Measurements from ENCODE around the gene TP53INP2.
A peak's percentile ranks its signal among the peaks of the same experiment; 100 is the strongest.
"Not testable (repeated sequence)": the region's sequence is repeated elsewhere in the genome, so short reads cannot be mapped to it uniquely, and the experiment has no call there.

The TP53INP2 gene

GRCh38 chr20:34706912-34707784 lies 3.0 kb downstream of the TP53INP2 start:
- Histone ChIP-seq H3K4me1 (ENCODE audit: control insufficient read depth, insufficient read depth, low read length) (peaks cover 14% of the 10 kb centered on the region), H3K9ac (ENCODE audit: low read depth, low read length) (no peak overlapping the region), H3K9me3 (ENCODE audit: control insufficient read depth, insufficient read depth, low read length) (no peaks in the 10 kb centered on the region), H3K36me3 (ENCODE audit: control insufficient read depth, insufficient read depth, low read length) (peaks cover 3% of the 10 kb centered on the region), H3K27me3 (ENCODE audit: control insufficient read depth, insufficient read depth, low read length) (peaks cover 23% of the 10 kb centered on the region), H3K4me3 (ENCODE audit: low read depth, low read length) (no peak overlapping the region)

GRCh38 chr20:34708621-34709043 lies 4.5 kb downstream of the TP53INP2 start:
- Histone ChIP-seq H3K4me3 (ENCODE audit: low read depth, low read length) (peak overlapping the region; percentile 82), H3K27me3 (ENCODE audit: control insufficient read depth, insufficient read depth, low read length) (peaks cover 13% of the 10 kb centered on the region), H3K36me3 (ENCODE audit: control insufficient read depth, insufficient read depth, low read length) (peaks cover 3% of the 10 kb centered on the region), H3K4me1 (ENCODE audit: control insufficient read depth, insufficient read depth, low read length) (peaks cover 14% of the 10 kb centered on the region), H3K9ac (ENCODE audit: low read depth, low read length) (peak overlapping the region; percentile 70), H3K9me3 (ENCODE audit: control insufficient read depth, insufficient read depth, low read length) (no peaks in the 10 kb centered on the region)

- peaks cover 3% of the 10 kb centered on the region for H3K36me3 ChIP-seq (ENCODE audit: control insufficient read depth, insufficient read depth, low read length)
- peak overlapping the region; percentile 70 for H3K9ac ChIP-seq (ENCODE audit: low read depth, low read length)
- peaks cover 13% of the 10 kb centered on the region for H3K27me3 ChIP-seq (ENCODE audit: control insufficient read depth, insufficient read depth, low read length)
- no peaks in the 10 kb centered on the region for H3K9me3 ChIP-seq (ENCODE audit: control insufficient read depth, insufficient read depth, low read length)
- peaks cover 14% of the 10 kb centered on the region for H3K4me1 ChIP-seq (ENCODE audit: control insufficient read depth, insufficient read depth, low read length)
- peak overlapping the region; percentile 82 for H3K4me3 ChIP-seq (ENCODE audit: low read depth, low read length)
These were observed 5.1 kb downstream of the TP53INP2 start for GRCh38 chr20:34709044-34709830.

- Histone ChIP-seq H3K4me1 (ENCODE audit: control insufficient read depth, insufficient read depth, low read length) (peaks cover 11% of the 10 kb centered on the region), H3K9ac (ENCODE audit: low read depth, low read length) (peak overlapping the region; percentile 70), H3K36me3 (ENCODE audit: control insufficient read depth, insufficient read depth, low read length) (peaks cover 3% of the 10 kb centered on the region), H3K4me3 (ENCODE audit: low read depth, low read length) (peak overlapping the region; percentile 82), H3K27me3 (ENCODE audit: control insufficient read depth, insufficient read depth, low read length) (peaks cover 13% of the 10 kb centered on the region), H3K9me3 (ENCODE audit: control insufficient read depth, insufficient read depth, low read length) (no peaks in the 10 kb centered on the region)
These were observed 5.9 kb downstream of the TP53INP2 start for GRCh38 chr20:34709831-34710567.

GRCh38 chr20:34710568-34710839 lies 6.4 kb downstream of the TP53INP2 start:
- Histone ChIP-seq H3K9ac (ENCODE audit: low read depth, low read length) (peak overlapping the region; percentile 41), H3K27me3 (ENCODE audit: control insufficient read depth, insufficient read depth, low read length) (peaks cover 13% of the 10 kb centered on the region), H3K4me1 (ENCODE audit: control insufficient read depth, insufficient read depth, low read length) (peaks cover 6% of the 10 kb centered on the region), H3K4me3 (ENCODE audit: low read depth, low read length) (peak overlapping the region; percentile 82), H3K9me3 (ENCODE audit: control insufficient read depth, insufficient read depth, low read length) (no peaks in the 10 kb centered on the region), H3K36me3 (ENCODE audit: control insufficient read depth, insufficient read depth, low read length) (peaks cover 3% of the 10 kb centered on the region)

GRCh38 chr20:34710861-34711574 lies 6.9 kb downstream of the TP53INP2 start:
- Histone ChIP-seq H3K9me3 (ENCODE audit: control insufficient read depth, insufficient read depth, low read length) (no peaks in the 10 kb centered on the region), H3K27me3 (ENCODE audit: control insufficient read depth, insufficient read depth, low read length) (peaks cover 13% of the 10 kb centered on the region), H3K4me3 (ENCODE audit: low read depth, low read length) (no peak overlapping the region), H3K4me1 (ENCODE audit: control insufficient read depth, insufficient read depth, low read length) (peaks cover 6% of the 10 kb centered on the region), H3K9ac (ENCODE audit: low read depth, low read length) (no peak overlapping the region), H3K36me3 (ENCODE audit: control insufficient read depth, insufficient read depth, low read length) (peaks cover 3% of the 10 kb centered on the region)

- no peak overlapping the region for H3K9ac ChIP-seq (ENCODE audit: low read depth, low read length)
These were observed 7.8 kb downstream of the TP53INP2 start for GRCh38 chr20:34711813-34712430.

GRCh38 chr20:34712525-34713192 lies 8.5 kb downstream of the TP53INP2 start:
- Histone ChIP-seq H3K9ac (ENCODE audit: low read depth, low read length) (no peak overlapping the region), H3K4me1 (ENCODE audit: control insufficient read depth, insufficient read depth, low read length) (peaks cover 6% of the 10 kb centered on the region), H3K4me3 (ENCODE audit: low read depth, low read length) (no peak overlapping the region), H3K36me3 (ENCODE audit: control insufficient read depth, insufficient read depth, low read length) (peaks cover 3% of the 10 kb centered on the region), H3K27me3 (ENCODE audit: control insufficient read depth, insufficient read depth, low read length) (peaks cover 13% of the 10 kb centered on the region), H3K9me3 (ENCODE audit: control insufficient read depth, insufficient read depth, low read length) (no peaks in the 10 kb centered on the region)

More at GRCh38 chr20:34711813-34712430, 7.8 kb downstream of the TP53INP2 start:
- Histone ChIP-seq H3K36me3 (ENCODE audit: control insufficient read depth, insufficient read depth, low read length) (peaks cover 3% of the 10 kb centered on the region), H3K27me3 (ENCODE audit: control insufficient read depth, insufficient read depth, low read length) (peaks cover 13% of the 10 kb centered on the region), H3K4me1 (ENCODE audit: control insufficient read depth, insufficient read depth, low read length) (peaks cover 6% of the 10 kb centered on the region), H3K4me3 (ENCODE audit: low read depth, low read length) (no peak overlapping the region), H3K9me3 (ENCODE audit: control insufficient read depth, insufficient read depth, low read length) (no peaks in the 10 kb centered on the region)

GRCh38 chr20:34713194-34713943 lies 9.2 kb downstream of the TP53INP2 start:
- peaks cover 13% of the 10 kb centered on the region for H3K27me3 ChIP-seq (ENCODE audit: control insufficient read depth, insufficient read depth, low read length)
- no peak overlapping the region for H3K9ac ChIP-seq (ENCODE audit: low read depth, low read length)
- peaks cover 3% of the 10 kb centered on the region for H3K4me1 ChIP-seq (ENCODE audit: control insufficient read depth, insufficient read depth, low read length)
- H3K9me3 ChIP-seq (ENCODE audit: control insufficient read depth, insufficient read depth, low read length) = no peaks in the 10 kb centered on the region
- peaks cover 3% of the 10 kb centered on the region for H3K36me3 ChIP-seq (ENCODE audit: control insufficient read depth, insufficient read depth, low read length)
- no peak overlapping the region for H3K4me3 ChIP-seq (ENCODE audit: low read depth, low read length)

- not testable (repeated sequence) for H3K9ac ChIP-seq (ENCODE audit: low read depth, low read length); H3K4me1 ChIP-seq (ENCODE audit: control insufficient read depth, insufficient read depth, low read length); H3K36me3 ChIP-seq (ENCODE audit: control insufficient read depth, insufficient read depth, low read length); H3K9me3 ChIP-seq (ENCODE audit: control insufficient read depth, insufficient read depth, low read length); H3K4me3 ChIP-seq (ENCODE audit: low read depth, low read length)
- H3K27me3 ChIP-seq (ENCODE audit: control insufficient read depth, insufficient read depth, low read length) = peaks cover 13% of the 10 kb centered on the region
These were observed 9.9 kb downstream of the TP53INP2 start for GRCh38 chr20:34713944-34714515.
